Activated T-cell treated with anti-CD3 and anti-CD28 coated beads, Interleukin-2, amount 50 U/mL, for 72 hours (primary cell): ENCODE data around the gene LPO. TPM values are rescaled to one million over a fixed set of nuclear protein-coding genes. Genes with fewer than 3 reads are reported as not detected.
A peak's percentile ranks its signal among the peaks of the same experiment; 100 is the strongest.

ENCODE experiments used
- ATAC-seq, 2 donors: fragments of 150-1000 bp; cut with Tn5 transposase; replicated peaks in 1 of 2; 2 replicates each; pipeline ENCODE4 v1.10.0; 2021; ENCODE audit warnings: moderate library complexity in 2 of 2, mild to moderate bottlenecking in 1 of 2
- DNase-seq, 2 donors: peaks; one replicate each; pipeline ENCODE4 v3.0.0; 2021 to 2022; ENCODE audit warnings: mixed read lengths in 1 of 2
- H3K27ac Mint-ChIP-seq: one replicate; pipeline ENCODE4 v1.8.0; 2022; ENCODE audit warnings: mild to moderate bottlenecking, moderate library complexity, mixed read lengths
- H3K27me3 Mint-ChIP-seq: one replicate; pipeline ENCODE4 v1.8.0; 2022; ENCODE audit warnings: low read depth, mixed read lengths
- H3K36me3 Mint-ChIP-seq, 2 donors: one replicate each; pipeline ENCODE4 v1.8.0; 2022; ENCODE audit warnings: mixed read lengths in 2 of 2, mild to moderate bottlenecking in 1 of 2; ENCODE audit not compliant: insufficient read depth in 2 of 2
- H3K4me1 Mint-ChIP-seq: one replicate; pipeline ENCODE4 v1.8.0; 2022; ENCODE audit warnings: low read depth, mixed read lengths
- H3K4me3 Mint-ChIP-seq, 2 donors: one replicate each; pipeline ENCODE4 v1.8.0; 2022; ENCODE audit warnings: mild to moderate bottlenecking in 2 of 2, mixed read lengths in 2 of 2, moderate library complexity in 2 of 2
- H3K9me3 Mint-ChIP-seq, 2 donors: one replicate each; pipeline ENCODE4 v1.8.0; 2022; ENCODE audit warnings: mixed read lengths in 2 of 2
- total RNA-seq, 2 donors: library from RNA; stranded (reverse); gene quantifications; one replicate each; pipeline ENCODE4 v1.2.3, GENCODE V29; 2022

LPO gene
- total RNA-seq, 2 donors from 2014 or later, result 0.12 to 0.31 TPM

DNA sequence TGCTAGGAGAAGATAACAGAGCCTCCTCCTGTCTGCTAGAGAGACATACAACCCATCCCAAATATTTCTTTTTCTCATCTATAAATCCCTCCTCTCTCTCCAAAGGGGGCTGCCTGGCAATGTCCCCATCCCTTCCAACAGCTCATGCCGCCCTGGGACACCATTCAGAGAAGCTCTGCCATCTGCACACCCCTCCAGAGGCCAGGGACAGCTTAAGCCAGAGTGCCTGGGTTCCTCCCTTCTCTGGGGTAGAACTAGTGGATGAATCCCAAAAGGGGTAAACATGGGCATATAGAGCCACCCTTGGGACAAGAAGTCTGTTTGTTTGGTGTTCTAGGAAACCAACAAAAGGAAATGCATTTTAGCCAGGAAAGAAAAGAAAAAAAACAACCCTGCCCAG lies 2.6 kb upstream of the LPO start:
- no peak for ATAC-seq
- Mint-ChIP-seq H3K27ac (no peak overlapping the region), H3K36me3 (no peaks in the 10 kb centered on the region), H3K9me3 (no peaks in the 10 kb centered on the region), H3K27me3 (peaks cover 67% of the 10 kb centered on the region), H3K4me1 (peaks cover 12% of the 10 kb centered on the region), H3K4me3 (no peak overlapping the region)
- no peak for DNase-seq

DNA sequence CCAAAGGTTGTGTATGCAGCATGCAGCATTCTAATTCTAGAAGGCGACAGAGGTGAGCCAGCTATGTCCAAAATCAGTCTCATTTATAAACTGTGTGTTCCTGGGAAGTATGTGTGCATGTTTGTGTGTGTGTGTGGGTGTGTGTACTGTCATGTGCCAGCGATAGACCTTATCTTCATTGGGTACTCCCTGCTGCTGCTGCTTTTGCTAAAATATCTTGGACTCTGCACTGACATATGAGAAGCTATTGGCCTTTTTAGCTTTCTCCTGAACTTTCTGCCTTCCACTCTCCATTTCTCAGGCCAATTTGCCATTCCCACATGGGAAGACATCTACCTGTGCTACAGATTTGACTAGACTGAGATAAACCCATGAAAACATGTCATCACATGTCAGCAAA lies 2.0 kb upstream of the LPO start:
- Mint-ChIP-seq H3K9me3 (no peaks in the 10 kb centered on the region), H3K4me1 (peaks cover 12% of the 10 kb centered on the region), H3K27ac (no peak overlapping the region), H3K27me3 (peaks cover 67% of the 10 kb centered on the region), H3K36me3 (no peaks in the 10 kb centered on the region), H3K4me3 (no peak overlapping the region)
- DNase-seq (no peak), ATAC-seq (no peak)

DNA sequence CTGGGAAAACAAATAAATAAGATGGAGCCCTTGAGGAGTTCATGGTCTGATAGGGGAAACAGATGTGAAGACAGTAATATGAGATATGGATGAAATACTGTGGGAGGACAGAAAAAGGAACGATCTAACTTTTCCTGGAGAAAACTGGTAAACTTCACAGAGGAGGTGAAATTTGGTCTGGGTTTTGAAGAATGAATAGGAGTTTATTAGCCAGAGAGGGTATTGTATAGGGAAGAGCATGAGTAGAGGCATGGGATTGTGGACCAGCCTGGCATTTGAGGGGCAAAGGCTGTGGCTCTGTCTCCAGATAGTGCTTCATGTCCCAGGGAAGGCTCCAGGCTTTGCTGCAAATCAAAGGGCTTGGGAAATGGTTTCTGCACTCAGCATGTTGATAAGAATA lies 1.6 kb downstream of the LPO start:
- ATAC-seq, result no peak
- H3K27me3 Mint-ChIP-seq, result peaks cover 81% of the 10 kb centered on the region

DNA sequence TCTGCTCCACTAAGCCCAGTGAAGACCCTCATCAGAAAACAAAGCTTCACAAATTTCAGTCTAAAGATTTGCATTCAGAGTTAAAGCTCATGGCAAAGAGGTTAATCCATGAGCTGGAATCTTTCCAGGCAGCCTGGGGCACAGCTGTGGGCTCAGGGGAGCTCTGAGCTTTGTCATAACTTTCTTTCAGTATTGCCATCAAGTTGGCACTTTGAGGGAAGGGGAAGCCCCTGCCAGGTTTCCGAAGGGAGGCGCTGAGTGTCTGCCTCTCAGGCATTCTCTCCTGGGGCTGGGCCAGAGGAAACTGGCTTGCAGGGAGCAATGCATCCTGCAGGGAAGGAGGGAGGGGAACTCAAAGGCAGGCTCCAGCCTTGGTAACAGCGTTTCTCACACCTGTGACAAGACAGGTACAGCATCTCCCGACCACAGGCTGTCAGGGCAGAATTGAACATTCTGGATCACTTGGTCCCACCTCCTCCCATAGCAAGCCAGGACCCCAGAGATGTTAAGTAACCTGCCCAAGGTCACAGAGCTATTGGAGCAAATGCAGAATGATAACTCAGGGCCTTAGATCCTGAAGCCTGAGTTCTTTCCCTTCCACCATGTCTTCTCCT lies 3.9 kb downstream of the LPO start:
- no peak overlapping the region for H3K4me3 Mint-ChIP-seq
- H3K27me3 Mint-ChIP-seq, result peaks cover 73% of the 10 kb centered on the region
- no peak overlapping the region for H3K27ac Mint-ChIP-seq
- no peaks in the 10 kb centered on the region for H3K36me3 Mint-ChIP-seq
- ATAC-seq, result peak; percentile 89 to 90
- H3K9me3 Mint-ChIP-seq, result no peaks in the 10 kb centered on the region
- H3K4me1 Mint-ChIP-seq, result peaks cover 19% of the 10 kb centered on the region
- DNase-seq, result peak; percentile 23 to 49

More for the DNA sequence above, 1.6 kb downstream of the LPO start:
- Mint-ChIP-seq H3K9me3 (no peaks in the 10 kb centered on the region), H3K4me1 (peaks cover 19% of the 10 kb centered on the region), H3K4me3 (no peak overlapping the region), H3K27ac (no peak overlapping the region), H3K36me3 (no peaks in the 10 kb centered on the region)
- DNase-seq, result no peak

DNA sequence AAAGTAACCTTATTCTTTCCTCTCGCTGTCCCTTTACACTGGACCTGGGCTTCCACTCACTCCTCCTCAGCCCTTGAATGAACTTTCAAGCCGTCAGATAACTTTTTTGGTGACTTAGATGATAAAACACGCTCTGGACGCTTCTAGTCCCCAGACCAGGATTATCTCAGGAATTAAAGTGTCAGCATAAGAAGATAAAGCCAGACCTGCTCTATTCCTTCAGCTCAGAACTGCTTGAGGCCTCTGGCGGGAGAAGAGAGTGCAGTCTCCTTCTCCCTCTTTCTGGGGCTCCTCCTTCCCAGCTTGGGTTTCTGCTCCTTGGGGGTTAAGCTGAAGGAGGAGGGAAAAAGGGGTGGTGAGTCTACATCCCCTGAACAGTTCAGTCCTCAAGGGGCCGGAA lies 6.6 kb downstream of the LPO start:
- DNase-seq (no peak), ATAC-seq (no peak)
- H3K36me3 Mint-ChIP-seq, result no peaks in the 10 kb centered on the region
- peaks cover 71% of the 10 kb centered on the region for H3K27me3 Mint-ChIP-seq
- no peaks in the 10 kb centered on the region for H3K9me3 Mint-ChIP-seq
- H3K4me3 Mint-ChIP-seq, result no peak overlapping the region
- H3K4me1 Mint-ChIP-seq, result peaks cover 35% of the 10 kb centered on the region
- no peak overlapping the region for H3K27ac Mint-ChIP-seq

DNA sequence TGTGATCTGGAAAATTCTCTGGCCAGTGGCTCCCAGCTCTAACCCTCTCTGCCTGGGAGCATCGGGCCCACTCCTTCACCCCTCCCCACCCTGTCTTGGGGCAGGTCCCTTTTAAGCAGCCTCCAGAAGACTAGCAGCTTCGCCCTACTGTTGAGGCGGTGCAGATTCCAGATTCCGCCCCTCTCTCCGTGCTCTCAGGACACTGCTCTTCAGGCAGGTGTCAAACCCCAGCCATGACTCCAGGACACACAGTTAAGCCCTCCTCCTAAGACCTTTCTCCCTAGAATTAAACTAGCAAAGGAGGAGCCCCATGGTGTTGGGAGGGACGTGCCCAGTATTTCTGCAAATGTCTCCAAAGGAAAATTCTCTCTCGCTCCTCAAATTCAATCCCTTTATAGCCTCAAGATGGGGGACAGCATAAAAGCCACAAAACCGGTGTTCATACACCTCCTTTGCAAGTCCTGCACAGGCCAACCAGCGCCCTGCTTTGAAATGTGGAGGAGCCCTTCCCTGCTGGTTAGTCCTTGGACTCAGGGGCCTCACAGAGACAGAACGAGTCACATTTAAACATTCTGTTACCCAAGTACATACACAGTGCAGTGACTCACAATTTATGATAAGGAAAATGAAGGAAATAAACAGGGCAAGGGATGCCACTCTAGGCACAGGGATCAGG lies 7.2 kb downstream of the LPO start:
- Mint-ChIP-seq H3K27ac (no peak overlapping the region), H3K4me1 (peaks cover 35% of the 10 kb centered on the region), H3K9me3 (no peaks in the 10 kb centered on the region), H3K4me3 (no peak overlapping the region), H3K27me3 (peaks cover 65% of the 10 kb centered on the region), H3K36me3 (no peaks in the 10 kb centered on the region)
- DNase-seq (no peak), ATAC-seq (no peak)

DNA sequence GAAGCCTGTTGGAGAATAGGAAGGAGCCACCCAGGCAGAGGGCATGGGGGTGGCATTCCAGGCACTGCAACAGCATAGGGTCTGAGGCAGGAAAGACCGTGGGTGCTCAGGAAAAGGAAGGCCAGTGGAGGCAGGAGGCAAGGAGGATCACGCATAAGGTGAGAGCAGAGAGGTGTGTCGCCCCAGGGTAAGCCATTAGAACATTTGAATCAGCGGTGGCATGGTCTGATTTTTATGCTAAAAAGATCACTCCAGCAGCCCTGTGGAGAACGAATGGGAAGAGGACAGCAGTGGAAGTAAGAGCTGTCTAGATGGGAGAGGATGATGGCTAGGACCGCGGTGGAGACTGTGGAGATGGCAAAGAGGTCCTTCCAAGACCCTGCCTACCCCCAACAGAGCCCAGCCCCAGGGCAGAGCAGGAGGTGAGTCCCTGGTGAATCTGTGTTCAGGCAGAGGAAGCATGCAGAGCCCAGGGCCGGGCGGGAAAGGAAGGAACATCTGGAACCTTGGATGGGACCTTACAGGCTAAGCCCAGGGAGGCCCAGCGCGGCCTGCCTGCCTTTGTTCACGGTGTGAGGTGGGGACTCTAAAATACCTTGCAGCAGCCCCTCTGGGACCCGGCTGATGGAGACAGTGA lies 7.8 kb downstream of the LPO start:
- ATAC-seq, result no peak
- H3K4me1 Mint-ChIP-seq, result peaks cover 35% of the 10 kb centered on the region
- no peak overlapping the region for H3K27ac Mint-ChIP-seq
- H3K9me3 Mint-ChIP-seq, result no peaks in the 10 kb centered on the region
- no peaks in the 10 kb centered on the region for H3K36me3 Mint-ChIP-seq
- DNase-seq, result no peak
- H3K4me3 Mint-ChIP-seq, result no peak overlapping the region
- H3K27me3 Mint-ChIP-seq, result peaks cover 59% of the 10 kb centered on the region

DNA sequence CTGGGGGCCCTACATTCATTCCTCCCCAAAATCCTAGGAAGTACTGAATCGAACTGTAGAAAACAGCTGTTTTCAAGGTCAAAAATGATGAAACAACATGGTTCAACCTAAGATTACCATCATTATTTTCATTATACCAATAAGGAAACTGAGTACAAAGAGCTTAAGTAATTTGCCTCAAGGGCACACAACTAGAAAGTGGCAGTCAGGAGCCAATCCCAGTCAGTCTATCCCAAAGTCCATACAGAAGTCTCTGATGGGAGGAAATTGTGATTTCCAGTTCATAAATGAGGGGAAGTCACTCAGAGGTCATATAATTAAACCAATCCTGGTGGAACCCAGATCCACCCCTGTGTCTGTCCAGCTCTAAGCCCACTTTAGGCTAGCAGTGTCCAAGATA lies 8.4 kb downstream of the LPO start:
- Mint-ChIP-seq H3K4me1 (peaks cover 31% of the 10 kb centered on the region), H3K27ac (no peak overlapping the region), H3K27me3 (peaks cover 57% of the 10 kb centered on the region), H3K36me3 (no peaks in the 10 kb centered on the region), H3K4me3 (no peak overlapping the region), H3K9me3 (no peaks in the 10 kb centered on the region)
- no peak for ATAC-seq
- no peak for DNase-seq

DNA sequence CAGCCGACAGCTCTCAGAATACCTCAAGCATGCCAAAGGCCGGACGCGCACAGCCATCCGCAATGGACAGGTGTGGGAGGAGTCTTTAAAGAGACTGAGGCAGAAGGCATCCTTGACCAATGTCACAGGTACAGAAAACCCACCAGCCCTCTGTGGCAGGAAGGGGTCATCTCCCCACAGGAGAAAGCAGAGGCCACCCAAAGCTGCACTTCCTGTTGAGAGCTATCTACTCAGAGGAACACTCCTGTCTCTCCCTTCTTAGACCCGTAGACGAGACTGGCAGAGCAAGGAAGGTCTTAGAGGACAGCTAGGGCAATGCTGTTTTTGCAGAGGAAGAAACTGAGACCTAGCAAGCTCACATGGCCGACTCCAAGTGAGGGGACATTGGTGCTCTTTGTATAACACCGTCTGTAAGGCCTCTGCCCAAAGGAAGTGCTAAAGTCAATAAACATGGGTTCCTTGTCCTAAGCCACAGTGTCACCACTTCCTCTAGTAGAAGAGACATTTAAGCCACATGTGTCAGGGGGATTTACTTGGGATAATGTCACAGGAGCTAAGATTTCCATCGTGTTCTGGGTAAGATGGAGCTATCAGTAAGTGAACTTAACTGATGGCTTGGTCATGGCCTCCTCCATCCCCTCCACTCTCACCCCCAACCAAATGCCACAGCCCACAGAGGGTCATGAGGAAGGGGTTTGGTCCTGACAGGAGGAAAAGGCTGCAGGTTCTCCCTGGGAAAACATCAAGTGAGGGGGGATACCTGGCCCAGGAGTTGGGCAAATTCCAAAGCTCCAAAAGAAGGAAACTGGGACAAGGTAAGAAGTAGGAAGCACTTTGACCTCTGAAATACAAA lies 9.4 kb downstream of the LPO start:
- H3K27ac Mint-ChIP-seq, result no peak overlapping the region
- ATAC-seq (no peak), DNase-seq (no peak)
- H3K4me3 Mint-ChIP-seq, result no peak overlapping the region
- H3K27me3 Mint-ChIP-seq, result peaks cover 54% of the 10 kb centered on the region
- H3K36me3 Mint-ChIP-seq, result no peaks in the 10 kb centered on the region
- H3K9me3 Mint-ChIP-seq, result no peaks in the 10 kb centered on the region
- H3K4me1 Mint-ChIP-seq, result peaks cover 23% of the 10 kb centered on the region

DNA sequence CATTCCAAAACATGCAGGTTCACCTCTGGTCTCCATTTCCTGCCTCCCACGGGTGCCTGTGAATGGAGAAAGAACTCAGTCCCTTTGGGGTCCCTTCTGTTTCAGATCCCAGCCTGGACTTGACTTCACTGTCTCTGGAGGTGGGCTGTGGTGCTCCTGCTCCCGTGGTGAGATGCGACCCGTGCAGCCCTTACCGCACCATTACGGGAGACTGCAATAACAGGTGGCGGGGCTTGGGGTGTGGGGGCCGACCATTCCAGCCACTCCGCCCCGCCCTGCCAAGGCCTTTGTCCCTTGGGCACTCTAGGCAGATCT lies 10.5 kb downstream of the LPO start:
- Mint-ChIP-seq H3K27ac (no peak overlapping the region), H3K4me3 (peak overlapping the region; percentile 83 to 84), H3K36me3 (no peaks in the 10 kb centered on the region), H3K9me3 (no peaks in the 10 kb centered on the region), H3K4me1 (peaks cover 16% of the 10 kb centered on the region), H3K27me3 (peaks cover 42% of the 10 kb centered on the region)
- no peak for DNase-seq
- ATAC-seq, result no peak

DNA sequence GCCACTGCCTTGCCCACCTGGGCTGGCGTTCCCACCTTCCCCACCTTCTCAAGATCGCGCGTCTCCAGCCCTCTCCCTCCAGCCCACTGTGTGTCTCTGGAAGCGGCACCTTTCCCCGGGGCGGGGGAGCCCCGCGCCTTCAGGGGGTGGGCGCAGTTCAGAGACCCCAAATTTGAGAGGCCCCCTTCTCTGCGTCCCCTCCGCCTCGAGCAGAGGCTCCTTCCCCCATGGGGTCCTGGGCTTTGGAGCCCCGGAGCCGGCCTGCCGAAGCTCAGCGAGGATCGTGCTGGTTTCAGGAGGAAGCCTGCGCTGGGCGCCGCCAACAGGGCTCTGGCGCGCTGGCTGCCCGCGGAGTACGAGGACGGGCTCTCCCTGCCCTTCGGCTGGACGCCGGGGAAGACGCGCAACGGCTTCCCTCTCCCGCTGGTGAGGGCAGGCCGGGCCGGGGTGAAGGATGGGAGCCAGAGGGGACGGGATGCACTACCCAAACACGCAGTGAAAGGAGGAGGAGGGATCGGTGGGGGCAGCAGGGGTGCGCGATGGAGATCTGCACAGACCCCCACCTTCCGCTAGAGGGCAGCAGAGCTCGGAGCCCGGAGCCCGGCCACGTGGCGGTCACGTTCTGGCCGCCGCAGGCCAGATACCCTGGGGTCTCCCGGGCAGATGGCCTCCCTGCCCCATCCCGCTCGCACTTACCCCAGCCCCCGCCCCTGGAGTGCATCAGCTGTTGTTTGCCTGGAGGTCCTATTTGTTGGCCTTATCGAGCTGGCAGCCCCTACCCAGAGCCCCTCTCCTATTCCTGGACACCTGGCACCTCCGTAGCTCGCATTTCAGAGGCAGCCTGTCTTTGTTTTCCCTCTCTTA lies 11.1 kb downstream of the LPO start:
- H3K9me3 Mint-ChIP-seq, result no peaks in the 10 kb centered on the region
- no peak overlapping the region for H3K27ac Mint-ChIP-seq
- H3K4me1 Mint-ChIP-seq, result peaks cover 16% of the 10 kb centered on the region
- peaks cover 36% of the 10 kb centered on the region for H3K27me3 Mint-ChIP-seq
- ATAC-seq, result peak; percentile 91 to 92
- peak overlapping the region; percentile 83 to 84 for H3K4me3 Mint-ChIP-seq
- no peaks in the 10 kb centered on the region for H3K36me3 Mint-ChIP-seq
- DNase-seq, result peak; percentile 76 to 84

DNA sequence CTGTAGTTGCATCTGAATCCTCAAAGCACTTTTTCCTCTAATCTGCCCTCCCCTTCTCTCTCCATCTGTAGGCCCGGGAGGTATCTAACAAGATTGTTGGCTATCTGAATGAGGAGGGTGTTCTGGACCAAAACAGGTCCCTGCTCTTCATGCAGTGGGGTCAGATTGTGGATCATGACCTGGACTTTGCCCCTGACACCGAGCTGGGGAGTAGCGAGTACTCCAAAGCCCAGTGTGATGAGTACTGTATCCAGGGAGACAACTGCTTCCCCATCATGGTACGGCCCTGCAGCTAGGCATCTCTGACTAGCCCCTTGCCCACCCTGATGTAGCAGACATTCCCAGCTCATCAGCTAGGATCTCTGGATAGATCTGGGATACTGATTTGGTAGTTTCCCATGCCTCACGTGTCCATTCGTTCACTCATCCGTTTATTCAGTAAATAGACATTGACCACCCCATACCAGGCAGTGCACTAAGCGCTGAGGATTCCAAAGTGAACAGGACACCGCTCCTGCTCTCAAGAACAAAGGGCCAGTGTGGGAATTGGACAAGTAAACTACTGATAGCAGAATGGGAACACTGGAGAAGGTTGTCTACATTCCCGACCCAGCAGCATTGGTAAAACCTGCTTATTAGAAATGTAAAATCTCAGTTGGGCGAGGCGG lies 12.1 kb downstream of the LPO start:
- DNase-seq (no peak), ATAC-seq (no peak)
- Mint-ChIP-seq H3K4me3 (peak overlapping the region in 1 of 2 donors; percentile 53), H3K27me3 (peaks cover 36% of the 10 kb centered on the region), H3K36me3 (no peaks in the 10 kb centered on the region), H3K9me3 (no peaks in the 10 kb centered on the region), H3K4me1 (peaks cover 16% of the 10 kb centered on the region), H3K27ac (no peak overlapping the region)
